Measurements from ENCODE around the gene ABLIM2. TPM values are rescaled to one million over a fixed set of nuclear protein-coding genes. Genes with fewer than 3 reads are reported as not detected.

ABLIM2 gene
- polyA plus RNA-seq (2013, experiment 1 of 4): 0.87 TPM
- 1.1 TPM for polyA plus RNA-seq (2013, experiment 2 of 4)
- 1.6 TPM for polyA plus RNA-seq (2013, experiment 3 of 4)
- polyA plus RNA-seq (2013, experiment 4 of 4): 1.1 TPM

GRCh38 chr4:8158710-8159536, at the start of gene ABLIM2:
Gene ABLIM2 (minus strand): TSS chr4:8158813. CDS start chr4:8158689, 124 bp downstream.
- Histone ChIP-seq H3K27me3 (ENCODE audit: control insufficient read depth, insufficient read depth, low read length, poor library complexity, severe bottlenecking) (peaks cover 56% of the 10 kb centered on the region), H3K4me3 (ENCODE audit: insufficient read depth, low read depth, low read length) (peak within 1 kb of the TSS; percentile 60), H3K27ac (ENCODE audit: insufficient read depth, low read depth, low read length, poor library complexity, severe bottlenecking) (no peak within 1 kb of the TSS), H3K9me3 (ENCODE audit: control insufficient read depth, low read length) (no peaks in the 10 kb centered on the region), H3K36me3 (ENCODE audit: control insufficient read depth, insufficient read depth, low read length) (no peaks in the 10 kb centered on the region), H3K4me1 (ENCODE audit: control insufficient read depth, insufficient read depth, low read length) (peaks cover 11% of the 10 kb centered on the region)
- 1% methylated on average over 96 of the region's 96 CpGs for WGBS, 2 experiments

GRCh38 chr4:8207314-8207713, 48.7 kb upstream of the ABLIM2 start:
- Histone ChIP-seq H3K27me3 (ENCODE audit: control insufficient read depth, insufficient read depth, low read length, poor library complexity, severe bottlenecking) (no peaks in the 10 kb centered on the region), H3K4me3 (ENCODE audit: insufficient read depth, low read depth, low read length) (no peak overlapping the region), H3K36me3 (ENCODE audit: control insufficient read depth, insufficient read depth, low read length) (no peaks in the 10 kb centered on the region), H3K27ac (ENCODE audit: insufficient read depth, low read depth, low read length, poor library complexity, severe bottlenecking) (no peak overlapping the region), H3K4me1 (ENCODE audit: control insufficient read depth, insufficient read depth, low read length) (peaks cover 7% of the 10 kb centered on the region), H3K9me3 (ENCODE audit: control insufficient read depth, low read length) (no peaks in the 10 kb centered on the region)
- WGBS, 2 experiments: 95 to 96% methylated on average over 6 of the region's 6 CpGs

- Histone ChIP-seq H3K27ac (ENCODE audit: insufficient read depth, low read depth, low read length, poor library complexity, severe bottlenecking) (no peak overlapping the region), H3K4me3 (ENCODE audit: insufficient read depth, low read depth, low read length) (no peak overlapping the region), H3K36me3 (ENCODE audit: control insufficient read depth, insufficient read depth, low read length) (no peaks in the 10 kb centered on the region), H3K4me1 (ENCODE audit: control insufficient read depth, insufficient read depth, low read length) (peaks cover 7% of the 10 kb centered on the region), H3K27me3 (ENCODE audit: control insufficient read depth, insufficient read depth, low read length, poor library complexity, severe bottlenecking) (no peaks in the 10 kb centered on the region), H3K9me3 (ENCODE audit: control insufficient read depth, low read length) (no peaks in the 10 kb centered on the region)
- WGBS, 2 experiments: 85 to 86% methylated on average over 26 of the region's 26 CpGs
These were observed 47.4 kb upstream of the ABLIM2 start for GRCh38 chr4:8205749-8206611.

GRCh38 chr4:8205241-8205707, 46.7 kb upstream of the ABLIM2 start:
- Histone ChIP-seq H3K4me3 (ENCODE audit: insufficient read depth, low read depth, low read length) (no peak overlapping the region), H3K9me3 (ENCODE audit: control insufficient read depth, low read length) (no peaks in the 10 kb centered on the region), H3K4me1 (ENCODE audit: control insufficient read depth, insufficient read depth, low read length) (peaks cover 8% of the 10 kb centered on the region), H3K27ac (ENCODE audit: insufficient read depth, low read depth, low read length, poor library complexity, severe bottlenecking) (no peak overlapping the region), H3K27me3 (ENCODE audit: control insufficient read depth, insufficient read depth, low read length, poor library complexity, severe bottlenecking) (no peaks in the 10 kb centered on the region), H3K36me3 (ENCODE audit: control insufficient read depth, insufficient read depth, low read length) (no peaks in the 10 kb centered on the region)
- 91 to 94% methylated on average over 19 of the region's 19 CpGs for WGBS, 2 experiments

- no peak overlapping the region for H3K4me3 ChIP-seq (ENCODE audit: insufficient read depth, low read depth, low read length)
These were observed 46.1 kb upstream of the ABLIM2 start for GRCh38 chr4:8204576-8205227.

GRCh38 chr4:8203817-8204216, 45.2 kb upstream of the ABLIM2 start:
- Histone ChIP-seq H3K36me3 (ENCODE audit: control insufficient read depth, insufficient read depth, low read length) (no peaks in the 10 kb centered on the region), H3K27me3 (ENCODE audit: control insufficient read depth, insufficient read depth, low read length, poor library complexity, severe bottlenecking) (no peaks in the 10 kb centered on the region), H3K9me3 (ENCODE audit: control insufficient read depth, low read length) (no peaks in the 10 kb centered on the region), H3K4me3 (ENCODE audit: insufficient read depth, low read depth, low read length) (no peak overlapping the region), H3K27ac (ENCODE audit: insufficient read depth, low read depth, low read length, poor library complexity, severe bottlenecking) (no peak overlapping the region), H3K4me1 (ENCODE audit: control insufficient read depth, insufficient read depth, low read length) (peaks cover 17% of the 10 kb centered on the region)
- WGBS, 2 experiments: 89 to 93% methylated on average over 10 of the region's 10 CpGs

More at GRCh38 chr4:8204576-8205227, 46.1 kb upstream of the ABLIM2 start:
- Histone ChIP-seq H3K9me3 (ENCODE audit: control insufficient read depth, low read length) (no peaks in the 10 kb centered on the region), H3K27me3 (ENCODE audit: control insufficient read depth, insufficient read depth, low read length, poor library complexity, severe bottlenecking) (no peaks in the 10 kb centered on the region), H3K36me3 (ENCODE audit: control insufficient read depth, insufficient read depth, low read length) (no peaks in the 10 kb centered on the region), H3K4me1 (ENCODE audit: control insufficient read depth, insufficient read depth, low read length) (peaks cover 8% of the 10 kb centered on the region), H3K27ac (ENCODE audit: insufficient read depth, low read depth, low read length, poor library complexity, severe bottlenecking) (no peak overlapping the region)
- WGBS, 2 experiments: 90 to 92% methylated on average over 31 of the region's 31 CpGs

- H3K4me3 ChIP-seq (ENCODE audit: insufficient read depth, low read depth, low read length): no peak overlapping the region
- no peaks in the 10 kb centered on the region for H3K9me3 ChIP-seq (ENCODE audit: control insufficient read depth, low read length)
- no peak overlapping the region for H3K27ac ChIP-seq (ENCODE audit: insufficient read depth, low read depth, low read length, poor library complexity, severe bottlenecking)
- H3K4me1 ChIP-seq (ENCODE audit: control insufficient read depth, insufficient read depth, low read length): peaks cover 18% of the 10 kb centered on the region
- 90 to 93% methylated on average over 7 of the region's 7 CpGs for WGBS, 2 experiments
- H3K27me3 ChIP-seq (ENCODE audit: control insufficient read depth, insufficient read depth, low read length, poor library complexity, severe bottlenecking): no peaks in the 10 kb centered on the region
- no peaks in the 10 kb centered on the region for H3K36me3 ChIP-seq (ENCODE audit: control insufficient read depth, insufficient read depth, low read length)
These were observed 44.4 kb upstream of the ABLIM2 start for GRCh38 chr4:8203052-8203401.

GRCh38 chr4:8202108-8203051, 43.8 kb upstream of the ABLIM2 start:
- no peaks in the 10 kb centered on the region for H3K36me3 ChIP-seq (ENCODE audit: control insufficient read depth, insufficient read depth, low read length)
- 89 to 91% methylated on average over 21 of the region's 21 CpGs for WGBS, 2 experiments
- H3K27me3 ChIP-seq (ENCODE audit: control insufficient read depth, insufficient read depth, low read length, poor library complexity, severe bottlenecking): no peaks in the 10 kb centered on the region
- H3K27ac ChIP-seq (ENCODE audit: insufficient read depth, low read depth, low read length, poor library complexity, severe bottlenecking): no peak overlapping the region
- peaks cover 18% of the 10 kb centered on the region for H3K4me1 ChIP-seq (ENCODE audit: control insufficient read depth, insufficient read depth, low read length)
- no peak overlapping the region for H3K4me3 ChIP-seq (ENCODE audit: insufficient read depth, low read depth, low read length)
- no peaks in the 10 kb centered on the region for H3K9me3 ChIP-seq (ENCODE audit: control insufficient read depth, low read length)

- Histone ChIP-seq H3K4me3 (ENCODE audit: insufficient read depth, low read depth, low read length) (no peak overlapping the region), H3K9me3 (ENCODE audit: control insufficient read depth, low read length) (no peaks in the 10 kb centered on the region), H3K4me1 (ENCODE audit: control insufficient read depth, insufficient read depth, low read length) (peaks cover 18% of the 10 kb centered on the region), H3K36me3 (ENCODE audit: control insufficient read depth, insufficient read depth, low read length) (no peaks in the 10 kb centered on the region), H3K27me3 (ENCODE audit: control insufficient read depth, insufficient read depth, low read length, poor library complexity, severe bottlenecking) (no peaks in the 10 kb centered on the region), H3K27ac (ENCODE audit: insufficient read depth, low read depth, low read length, poor library complexity, severe bottlenecking) (no peak overlapping the region)
- 76% methylated on average over 9 of the region's 9 CpGs for WGBS, 2 experiments
These were observed 42.7 kb upstream of the ABLIM2 start for GRCh38 chr4:8201321-8201781.
